Aortic smooth muscle cell (primary cell): ENCODE data around the gene CCDC51. TPM values are rescaled to one million over a fixed set of nuclear protein-coding genes. Genes with fewer than 3 reads are reported as not detected.

ENCODE experiments used
- total RNA-seq: library from RNA; depleted of rRNA; stranded (reverse); fragments of >200 nt; gene quantifications from 2 replicates; pipeline ENCODE4 v1.2.3, GENCODE V29; 2014

Gene CCDC51
- 14.0 and 16.5 TPM in 2 replicates for total RNA-seq

GRCh38 chr3:48439820-48440589 is at the start of gene CCDC51, which contains the start of gene TMA7:
CCDC51 (minus strand) TSS chr3:48440119; CDS start chr3:48435128, 4,991 bp downstream.
TMA7 (plus strand) TSS chr3:48440257; CDS start chr3:48440297, 40 bp downstream.

GRCh38 chr3:48446425-48447193 is 6.7 kb upstream of the CCDC51 start, which contains the start of gene ATRIP:
ATRIP (plus strand) TSS chr3:48446737; CDS start chr3:48446846, 109 bp downstream.

GRCh38 chr3:48429960-48430707 is 9.8 kb downstream of the CCDC51 start, which contains the start of gene PLXNB1:
PLXNB1 (minus strand) TSS chr3:48430086; CDS start chr3:48424611, 5,475 bp downstream.

Other genes starting within 250 kb of the CCDC51 start
- gene CAMP, start 216.6 kb downstream of the CCDC51 start, total RNA-seq = not detected in 2 replicates
- gene ZNF589, start 199.0 kb downstream of the CCDC51 start, total RNA-seq = 2.8 and 3.6 TPM in 2 replicates
- gene NME6, start 138.8 kb downstream of the CCDC51 start, total RNA-seq = 19.2 and 20.0 TPM in 2 replicates
- not detected in 2 replicates for gene SPINK8, start 106.5 kb downstream of the CCDC51 start, total RNA-seq
- not detected in 2 replicates for gene FBXW12, start 67.9 kb downstream of the CCDC51 start, total RNA-seq
- 14.1 and 15.9 TPM in 2 replicates for gene PLXNB1, start 10.0 kb downstream of the CCDC51 start, total RNA-seq
- gene TMA7, start 138 bp upstream of the CCDC51 start, total RNA-seq = 392 and 433 TPM in 2 replicates
- gene ATRIP, start 6.6 kb upstream of the CCDC51 start, total RNA-seq = 4.5 and 7.0 TPM in 2 replicates
- 119 and 120 TPM in 2 replicates for gene SHISA5, start 64.1 kb upstream of the CCDC51 start, total RNA-seq
- gene PFKFB4, start 116.7 kb upstream of the CCDC51 start, total RNA-seq = 6.6 and 7.6 TPM in 2 replicates
- 0.19 and 0.26 TPM in 2 replicates for gene UCN2, start 123.7 kb upstream of the CCDC51 start, total RNA-seq
- 5.4 and 6.0 TPM in 2 replicates for gene COL7A1, start 155.2 kb upstream of the CCDC51 start, total RNA-seq
- gene UQCRC1, start 169.5 kb upstream of the CCDC51 start, total RNA-seq = 235 and 284 TPM in 2 replicates
- not detected in 2 replicates for gene TMEM89, start 181.7 kb upstream of the CCDC51 start, total RNA-seq
- 11.9 and 16.8 TPM in 2 replicates for gene SLC26A6, start 195.3 kb upstream of the CCDC51 start, total RNA-seq
- gene CELSR3, start 222.8 kb upstream of the CCDC51 start, total RNA-seq = 0.37 and 0.66 TPM in 2 replicates
- 9.2 and 12.3 TPM in 2 replicates for gene NCKIPSD, start 245.8 kb upstream of the CCDC51 start, total RNA-seq